Stimulated activated CD4-positive, alpha-beta T cell treated with anti-CD3 and anti-CD28 coated beads, Interleukin-15, amount 100 ng/mL, for 1 hour (primary cell): ENCODE results near the gene OR6X1.

Source experiments
- DNase-seq, 2 donors: peaks; one replicate each; pipeline ENCODE4 v3.0.0-alpha.2; 2020; ENCODE audit warnings: low read depth in 1 of 2, low spot score in 1 of 2

The OR6X1 gene, protein sequence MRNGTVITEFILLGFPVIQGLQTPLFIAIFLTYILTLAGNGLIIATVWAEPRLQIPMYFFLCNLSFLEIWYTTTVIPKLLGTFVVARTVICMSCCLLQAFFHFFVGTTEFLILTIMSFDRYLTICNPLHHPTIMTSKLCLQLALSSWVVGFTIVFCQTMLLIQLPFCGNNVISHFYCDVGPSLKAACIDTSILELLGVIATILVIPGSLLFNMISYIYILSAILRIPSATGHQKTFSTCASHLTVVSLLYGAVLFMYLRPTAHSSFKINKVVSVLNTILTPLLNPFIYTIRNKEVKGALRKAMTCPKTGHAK

DNA sequence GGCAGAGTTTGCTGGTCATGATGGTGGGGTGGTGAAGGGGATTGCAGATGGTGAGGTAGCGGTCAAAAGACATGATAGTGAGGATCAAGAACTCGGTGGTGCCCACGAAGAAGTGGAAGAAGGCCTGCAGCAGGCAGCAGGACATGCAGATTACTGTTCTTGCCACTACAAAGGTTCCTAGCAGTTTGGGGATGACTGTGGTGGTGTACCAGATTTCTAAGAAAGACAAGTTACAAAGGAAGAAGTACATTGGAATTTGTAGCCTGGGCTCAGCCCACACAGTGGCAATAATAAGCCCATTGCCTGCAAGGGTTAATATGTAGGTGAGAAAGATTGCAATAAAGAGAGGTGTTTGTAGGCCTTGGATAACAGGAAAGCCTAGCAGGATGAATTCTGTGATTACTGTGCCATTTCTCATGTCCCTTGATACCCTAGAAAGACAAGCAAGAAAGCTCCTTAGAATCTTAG lies at the start of gene OR6X1:
Gene OR6X1, minus strand, starts transcription at position 418 of the 468 bp plus-strand sequence. Its CDS starts 0 bp downstream, at position 418.
- no peak for DNase-seq

DNA sequence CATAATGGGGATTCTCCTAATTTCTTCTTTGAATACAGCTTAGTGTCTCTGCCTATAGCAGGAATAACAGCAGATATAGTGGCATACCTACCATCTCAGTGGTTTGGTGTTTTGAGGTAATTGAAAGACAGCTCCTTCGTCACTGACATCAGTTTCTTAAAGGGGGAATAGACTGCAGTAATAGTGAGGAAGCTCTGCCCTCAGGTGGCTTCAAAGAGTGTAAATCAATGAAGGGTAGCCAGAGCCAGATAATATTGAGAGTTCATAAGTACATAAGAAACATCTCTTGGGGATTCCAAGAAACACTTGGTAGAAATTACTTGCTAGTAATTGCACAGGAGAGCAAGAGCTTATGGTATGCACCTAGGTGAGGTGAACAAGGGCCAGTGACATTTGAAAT lies 47.4 kb upstream of the OR6X1 start:
- no peak for DNase-seq

DNA sequence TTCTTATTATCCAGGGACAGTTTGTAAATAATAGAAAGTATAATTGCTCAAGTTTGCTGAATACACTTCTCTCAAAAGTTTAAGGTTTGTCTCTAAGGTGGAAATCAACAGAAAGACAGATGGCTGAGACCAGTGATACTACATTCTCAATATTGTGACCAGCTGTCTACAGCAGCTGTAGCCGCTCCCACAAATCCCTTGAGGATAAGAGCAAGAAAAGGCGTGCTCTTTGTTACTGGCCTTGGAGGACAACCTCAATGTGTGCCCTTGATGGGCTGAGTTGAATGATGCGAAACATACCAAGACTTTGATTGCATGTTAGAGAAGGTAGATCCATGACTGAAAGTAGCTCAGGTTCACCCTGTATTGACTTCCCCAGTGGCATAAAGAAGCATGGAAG lies 45.7 kb upstream of the OR6X1 start:
- no peak for DNase-seq

DNA sequence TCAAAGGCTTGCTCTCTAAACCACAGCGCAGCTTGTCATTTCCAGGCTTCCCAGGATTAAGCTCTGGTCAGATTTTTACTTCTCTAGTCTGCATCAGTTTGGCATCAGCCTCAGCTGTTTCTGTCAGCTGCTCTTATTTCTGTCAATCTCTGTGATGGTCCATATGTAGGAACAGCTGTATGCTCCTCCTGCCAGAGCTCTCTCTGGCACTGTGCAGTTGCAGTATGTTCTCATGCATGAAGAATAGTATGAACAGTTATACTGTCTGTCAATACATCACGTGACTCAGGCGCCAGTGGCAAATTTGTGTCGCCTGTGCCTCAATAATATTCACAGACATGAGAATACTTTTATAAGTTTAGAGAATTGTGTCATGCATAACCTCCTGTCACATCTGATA lies 45.1 kb upstream of the OR6X1 start:
- no peak for DNase-seq

DNA sequence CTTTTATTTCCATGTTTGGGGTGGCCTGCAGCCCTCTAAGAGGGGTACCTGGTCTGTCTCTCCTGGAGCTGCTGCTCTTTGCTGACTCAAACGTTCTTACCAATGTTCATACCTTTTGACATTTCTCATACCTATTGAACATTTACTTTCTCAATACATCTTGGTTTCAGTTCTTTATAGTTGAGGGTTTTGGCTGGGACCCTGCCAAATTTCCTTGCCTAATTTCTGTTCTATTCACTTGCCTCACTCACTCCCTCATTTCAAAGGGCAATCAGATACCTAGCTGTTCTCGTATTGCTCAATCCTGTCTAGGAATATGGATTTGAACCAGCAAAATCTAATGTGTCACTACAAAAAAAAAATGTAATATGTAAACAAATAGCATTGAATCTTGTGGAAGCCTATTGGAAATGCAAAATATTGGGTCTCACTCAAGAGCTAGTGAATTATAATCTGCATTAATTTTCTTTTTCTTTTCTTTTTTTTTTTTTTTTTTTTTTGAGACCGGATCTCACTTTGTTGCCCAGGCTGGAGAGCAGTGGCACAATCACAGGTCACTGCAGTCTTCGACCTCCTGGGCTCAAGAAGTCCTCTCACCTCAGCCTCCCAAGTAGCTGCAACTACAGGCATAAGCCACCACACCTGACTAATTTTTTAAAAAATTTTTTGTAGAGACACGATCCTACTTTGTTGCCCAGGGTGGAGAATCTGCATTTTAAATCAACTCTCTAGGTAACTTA lies 44.4 kb upstream of the OR6X1 start:
- DNase-seq: no peak

DNA sequence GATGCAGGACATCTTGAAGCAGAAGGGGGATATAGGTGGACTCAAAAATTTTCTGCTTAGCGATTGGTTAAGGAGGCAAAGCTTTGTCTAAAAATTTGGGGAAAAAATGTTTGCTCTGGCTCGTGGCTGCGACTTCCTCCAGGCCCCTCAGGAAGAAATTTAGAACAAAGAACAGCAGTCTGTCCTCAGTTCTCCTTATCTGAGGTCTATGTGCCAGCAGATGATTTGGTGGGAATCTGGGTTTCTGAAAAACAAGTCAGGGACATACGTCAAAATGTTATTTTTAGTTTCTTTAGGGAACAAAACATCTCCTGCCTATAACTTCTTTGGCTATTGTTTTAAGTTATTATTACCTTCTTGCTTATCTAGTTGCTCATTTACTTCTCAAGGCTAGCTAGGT lies 43.8 kb upstream of the OR6X1 start:
- no peak for DNase-seq

DNA sequence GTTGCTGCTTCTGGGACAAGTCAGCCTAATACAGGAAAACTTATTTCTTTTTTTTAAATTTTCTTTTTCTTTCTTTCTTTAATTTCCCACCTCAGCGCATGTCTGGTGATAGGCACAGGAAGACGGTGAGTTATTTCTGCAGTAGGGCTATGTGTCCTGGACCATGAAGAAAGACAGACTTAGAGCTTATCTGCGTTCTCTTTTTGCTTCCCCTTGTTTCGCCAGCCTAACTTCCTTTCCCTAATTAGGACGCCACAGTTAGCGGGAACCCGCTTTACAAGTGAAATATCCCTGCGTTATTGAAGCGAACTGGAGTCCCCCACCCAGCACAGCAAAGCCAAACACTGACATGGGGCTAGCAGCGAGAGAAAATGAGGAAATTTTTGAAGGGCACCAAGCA lies 43.2 kb upstream of the OR6X1 start:
- DNase-seq: no peak

DNA sequence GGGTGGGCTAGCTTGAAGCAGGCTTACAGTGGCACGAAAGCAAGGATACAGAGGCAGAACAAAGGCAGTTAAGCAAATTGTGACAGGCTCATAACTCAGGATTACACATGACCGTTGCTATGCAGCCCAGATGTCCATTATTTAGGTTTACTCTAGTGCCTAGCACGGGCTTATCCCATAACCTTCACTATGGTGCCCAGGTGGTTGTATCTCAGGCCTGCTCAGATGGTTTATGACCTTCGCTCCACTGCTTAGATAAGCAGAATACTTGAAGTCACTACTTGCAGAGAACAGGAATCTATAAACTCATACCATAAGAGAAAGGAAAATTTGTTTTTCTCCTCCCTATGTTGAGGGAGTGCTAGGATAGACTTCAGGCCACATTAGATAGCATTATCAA lies 42.8 kb upstream of the OR6X1 start:
- no peak for DNase-seq

DNA sequence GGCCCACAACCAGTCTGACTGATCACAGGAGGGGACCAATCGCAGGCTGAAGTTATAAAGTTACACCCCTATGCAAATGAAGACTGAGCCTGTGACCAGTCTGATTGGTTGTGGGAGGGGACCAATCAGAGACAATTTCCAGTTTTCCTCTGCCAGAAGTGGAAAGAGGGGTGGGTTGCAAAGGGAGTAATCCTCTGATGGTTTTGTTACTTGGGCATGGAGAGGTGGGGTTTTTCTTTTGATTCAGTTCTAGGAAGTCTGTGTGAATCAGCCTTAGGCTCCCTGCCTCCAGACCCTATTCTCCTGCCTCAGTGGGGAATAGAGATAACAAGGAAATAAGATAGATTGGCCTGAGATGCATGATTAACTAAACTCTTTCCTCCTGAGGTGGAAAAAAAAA lies 41.9 kb upstream of the OR6X1 start:
- no peak for DNase-seq

DNA sequence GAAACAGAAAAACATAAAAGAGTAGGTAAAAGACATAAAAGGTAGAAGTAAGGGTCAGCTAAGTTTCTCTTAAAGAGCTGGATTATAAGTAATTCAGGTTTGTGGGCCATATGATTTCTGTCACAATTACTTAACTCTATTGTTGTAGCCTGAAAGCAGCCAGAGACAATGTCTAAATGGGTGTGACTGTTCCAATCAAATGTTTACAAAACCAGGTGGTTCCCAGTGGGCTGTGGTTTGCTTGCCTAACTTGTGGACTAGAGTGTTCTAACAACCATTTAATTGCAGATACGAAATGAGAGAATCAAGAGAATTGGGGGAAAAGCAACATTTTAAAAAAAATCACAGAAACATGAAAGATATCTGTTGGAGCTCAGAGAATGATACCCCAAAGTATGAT lies 29.2 kb upstream of the OR6X1 start:
- no peak for DNase-seq

DNA sequence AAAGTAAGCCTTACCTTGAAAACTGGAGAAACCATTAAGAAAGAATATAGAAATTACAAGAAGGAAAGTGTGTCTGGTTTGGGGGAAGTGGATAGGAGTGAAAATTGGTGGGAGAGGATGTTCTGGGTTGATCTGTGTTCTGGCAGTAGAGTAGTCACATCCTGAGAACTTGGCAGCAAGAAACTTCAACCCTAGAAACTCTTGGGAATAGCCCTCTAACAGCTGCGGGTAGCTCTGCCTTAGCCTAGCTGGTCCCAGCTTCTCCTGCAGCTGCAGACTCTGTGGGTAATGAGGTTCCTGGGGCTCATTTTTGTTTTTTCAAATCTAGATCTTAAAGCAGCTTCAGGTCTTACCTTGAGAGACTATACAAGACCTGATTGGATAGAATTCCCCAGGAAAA lies 24.2 kb upstream of the OR6X1 start:
- DNase-seq: no peak

DNA sequence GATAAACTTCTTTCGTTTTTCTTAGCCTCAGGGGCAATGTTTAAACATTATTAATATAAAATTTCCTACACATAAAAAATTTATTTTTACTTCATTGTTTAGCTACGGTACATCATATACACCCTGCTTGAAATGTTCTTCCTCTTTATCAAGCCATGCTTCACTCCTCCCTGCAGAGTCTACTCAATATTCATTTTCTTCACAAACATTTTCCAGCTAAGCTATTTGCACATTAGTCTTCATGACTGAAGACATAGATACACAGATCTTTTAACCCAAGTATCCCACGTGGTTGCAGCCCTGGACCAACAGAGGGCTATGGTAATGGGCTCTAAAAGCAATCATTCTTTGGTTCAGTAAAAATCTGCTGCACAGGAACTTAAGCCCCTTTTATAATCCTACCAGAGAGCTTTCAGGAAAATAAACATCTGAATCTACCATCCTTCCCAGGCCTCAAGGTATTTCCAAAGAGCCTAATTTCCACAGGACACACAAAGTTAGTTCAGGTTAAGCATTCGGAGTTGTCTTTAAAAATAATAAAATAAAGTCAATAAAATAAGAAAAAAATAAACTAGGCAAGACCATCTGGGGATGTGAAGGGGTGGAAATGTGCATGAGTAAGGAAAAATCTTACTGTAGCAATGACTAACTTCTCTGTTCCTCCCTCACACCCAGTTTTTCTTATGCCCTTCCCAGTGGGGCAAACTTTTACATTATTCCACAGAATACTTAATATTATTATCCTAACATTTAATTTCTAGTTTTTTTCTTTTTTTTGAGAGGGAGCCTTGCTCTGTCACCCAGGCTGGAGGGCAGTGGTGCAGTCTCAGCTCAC lies 21.6 kb upstream of the OR6X1 start:
- DNase-seq: no peak

DNA sequence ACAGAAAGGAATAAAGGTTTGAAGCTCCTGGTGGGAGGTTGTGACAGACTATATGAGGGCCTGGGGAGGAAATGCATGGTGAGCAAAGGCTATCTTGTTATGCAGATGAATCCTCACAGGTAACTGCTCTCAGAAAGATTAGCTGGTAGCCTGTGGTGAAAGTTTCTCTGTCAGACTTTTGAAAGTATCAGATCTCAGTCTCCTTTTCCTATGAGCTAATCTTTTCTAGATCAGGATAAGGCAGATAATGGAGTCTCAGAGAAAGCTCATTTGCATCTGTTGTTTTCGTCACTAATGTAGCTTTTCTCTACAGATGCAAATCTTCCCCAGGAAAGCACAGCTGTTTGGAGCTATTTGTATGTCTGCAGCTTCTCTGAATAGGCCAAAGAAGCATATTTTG lies 21.0 kb upstream of the OR6X1 start:
- no peak for DNase-seq

DNA sequence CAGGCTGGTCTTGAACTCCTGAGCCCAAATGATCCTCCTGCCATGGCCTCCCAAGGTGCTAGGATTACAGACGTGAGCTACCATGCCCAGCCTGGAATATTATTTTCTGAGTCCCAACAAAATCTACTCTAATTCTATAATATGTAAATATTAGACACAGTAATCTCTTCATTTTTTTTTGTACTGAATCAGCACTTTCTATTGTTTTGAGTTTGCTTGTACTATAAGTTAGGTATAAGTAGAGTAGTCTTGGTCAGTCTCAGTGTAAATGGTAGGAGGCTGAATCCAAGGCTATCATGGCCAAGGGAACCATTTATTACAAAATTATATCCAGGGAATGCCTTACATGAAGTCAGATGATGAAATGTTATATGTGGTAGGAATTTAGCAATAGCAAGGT lies 19.6 kb upstream of the OR6X1 start:
- DNase-seq: no peak

DNA sequence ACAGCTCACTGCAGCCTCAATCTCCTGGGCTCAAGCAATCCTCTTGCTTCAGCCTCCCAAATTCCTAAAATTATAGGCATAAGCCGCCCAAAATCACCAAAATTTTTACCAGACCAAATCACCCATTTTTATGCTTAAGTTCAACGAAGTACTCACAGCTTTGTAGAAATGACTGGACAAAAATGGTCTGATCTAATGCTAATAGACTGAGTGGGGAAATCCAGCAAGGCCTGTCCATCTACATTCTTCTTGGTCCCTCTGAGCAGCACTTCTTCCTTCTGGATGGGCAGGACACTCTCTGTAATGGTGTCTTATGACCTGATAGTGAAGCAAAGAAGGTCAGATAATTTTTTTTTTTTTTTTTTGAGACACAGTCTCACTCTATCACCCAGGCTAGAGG lies 18.7 kb upstream of the OR6X1 start:
- DNase-seq: no peak

DNA sequence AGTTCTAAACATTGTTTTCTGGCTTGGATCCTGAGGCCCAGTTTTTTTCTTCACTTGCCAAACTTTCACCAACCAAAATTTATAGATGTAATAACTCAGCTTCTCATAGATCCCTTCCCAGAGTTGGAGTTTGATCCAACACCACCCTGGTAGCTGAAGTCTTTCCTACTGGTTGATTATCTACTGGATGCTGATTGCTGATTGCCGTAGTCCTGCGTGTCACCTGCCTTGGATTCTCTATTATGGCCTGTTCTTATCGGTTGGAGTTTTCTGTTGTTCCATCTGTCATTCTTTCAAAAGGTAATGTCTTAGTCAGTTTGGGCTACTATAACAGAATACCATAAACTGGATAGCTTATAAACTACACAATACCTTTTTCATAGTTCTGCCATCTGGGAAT lies 17.3 kb upstream of the OR6X1 start:
- no peak for DNase-seq

DNA sequence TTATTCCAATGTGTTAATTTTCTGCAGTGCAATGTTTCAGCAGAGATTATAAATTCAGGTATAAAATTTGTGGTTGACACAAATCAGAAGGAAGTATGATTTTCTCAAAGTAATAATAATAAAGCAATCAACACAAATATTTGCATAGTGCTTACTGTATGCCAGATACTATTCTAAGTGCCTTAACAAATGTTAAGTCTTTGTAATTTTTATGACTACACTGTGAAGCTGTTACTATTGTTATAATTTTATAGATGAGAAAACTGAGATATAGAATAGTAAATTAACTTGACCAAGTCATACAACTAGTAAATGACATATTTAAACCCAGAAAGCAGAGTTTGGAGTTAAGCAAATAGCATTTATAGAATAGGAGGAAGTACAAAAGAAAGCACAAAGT lies 16.4 kb upstream of the OR6X1 start:
- no peak for DNase-seq

DNA sequence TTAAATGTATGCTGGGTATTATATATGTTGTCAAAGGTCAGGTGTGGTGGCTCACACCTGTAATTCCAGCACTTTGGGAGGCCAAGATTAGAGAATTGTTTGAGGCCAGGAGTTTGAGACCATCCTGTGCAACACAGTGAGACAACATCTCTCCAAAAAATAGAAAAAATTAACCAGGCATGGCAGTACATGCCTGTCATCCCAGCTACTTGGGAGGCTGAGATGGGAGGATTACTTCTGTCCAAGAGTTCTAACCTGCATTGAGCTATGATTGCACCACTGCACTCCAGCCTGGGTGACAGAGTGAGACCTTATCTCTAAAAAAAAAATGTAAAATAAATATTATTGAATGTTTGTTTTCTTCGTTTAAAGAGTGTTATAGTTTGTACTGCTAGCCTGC lies 11.3 kb upstream of the OR6X1 start:
- DNase-seq: no peak

DNA sequence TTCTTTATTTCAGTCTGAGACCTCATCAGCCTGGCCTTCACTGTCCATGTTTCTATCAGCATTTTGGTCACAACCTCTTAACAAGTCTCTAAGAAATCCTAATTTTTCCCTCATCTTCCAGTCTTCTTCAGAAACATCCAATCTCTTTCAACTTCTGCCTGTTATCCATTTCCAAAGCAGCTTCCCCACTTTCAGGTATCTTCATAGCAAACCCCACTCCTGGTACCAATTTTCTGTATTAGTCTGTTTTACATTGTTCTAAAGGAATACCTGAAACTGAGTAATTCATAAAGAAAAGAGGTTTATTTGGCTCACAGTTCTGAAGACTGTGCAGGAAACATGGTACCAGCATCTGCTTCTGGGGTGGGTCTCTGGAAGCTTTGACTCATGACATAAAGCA lies 8.1 kb upstream of the OR6X1 start:
- no peak for DNase-seq

DNA sequence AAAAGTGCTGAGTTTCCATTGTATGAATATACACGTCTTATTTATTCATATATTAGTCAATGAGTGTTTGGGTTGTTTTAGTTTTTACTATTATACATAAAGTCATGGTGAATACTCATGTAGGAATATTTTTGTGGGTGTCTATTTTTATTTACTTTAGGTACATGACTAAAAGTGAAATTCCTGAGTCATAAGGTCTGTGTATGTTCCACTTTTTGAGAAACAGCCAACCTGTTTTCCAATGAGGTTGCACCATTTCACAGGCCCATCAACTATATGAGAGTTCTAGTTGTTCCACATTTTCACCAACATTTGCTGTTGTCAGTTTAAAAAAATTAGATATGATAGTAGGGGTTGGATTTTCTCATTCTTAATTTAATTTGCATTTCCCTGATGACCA lies 6.6 kb upstream of the OR6X1 start:
- no peak for DNase-seq

DNA sequence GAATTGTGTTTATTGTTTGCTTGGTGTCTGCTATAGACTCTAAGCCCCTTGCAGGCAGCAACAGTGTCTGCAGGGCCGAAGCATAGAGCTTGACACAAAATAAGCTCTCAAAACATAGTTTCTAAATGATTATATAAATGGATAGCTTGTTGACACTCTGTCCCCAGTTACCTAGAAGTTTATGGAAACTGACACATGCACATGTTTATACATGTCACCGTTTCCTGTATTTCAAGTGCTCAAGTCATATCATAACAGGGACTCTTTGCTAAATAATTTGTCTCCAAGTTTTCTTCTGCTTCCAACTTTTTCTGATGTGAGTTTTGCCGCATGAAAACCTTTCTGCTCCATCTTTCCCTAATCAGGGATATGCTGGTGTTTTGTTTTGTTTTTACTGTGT lies 3.7 kb upstream of the OR6X1 start:
- DNase-seq: no peak

DNA sequence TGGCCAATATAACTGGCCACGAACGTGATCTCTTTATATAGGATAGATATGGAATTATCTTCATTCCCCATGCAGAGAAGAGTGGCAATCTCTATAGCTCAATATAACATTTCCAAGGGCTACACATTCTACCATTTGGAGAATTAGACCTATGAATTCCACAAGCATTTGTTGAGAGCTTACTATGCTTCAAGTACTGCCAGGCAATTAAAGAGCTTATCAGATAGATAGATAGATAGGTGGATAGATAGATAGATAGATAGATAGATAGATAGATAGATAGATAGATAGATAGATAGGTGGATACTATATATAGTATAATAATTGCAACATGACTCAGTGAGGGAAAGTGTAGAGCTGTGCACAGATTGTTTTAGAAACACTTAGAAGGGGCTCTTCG lies 1.5 kb upstream of the OR6X1 start:
- no peak for DNase-seq
